ENCODE measurements around the gene DIRAS2. TPM values are rescaled to one million over a fixed set of nuclear protein-coding genes. Genes with fewer than 3 reads are reported as not detected.

Gene DIRAS2
- total RNA-seq, 1 experiment from 2014 or later = not detected

GRCh38 chr9:90611568-90611967, 31.1 kb downstream of the DIRAS2 start:
- ChIA-PET POLR2A (ENCODE audit: unreplicated experiment) (no interaction called here), CTCF (no interaction called here)
- Histone ChIP-seq H3F3A (ENCODE audit: low read length, unreplicated experiment) (no peaks in the 10 kb centered on the region), H3K4me2 (ENCODE audit: low read length) (no peak overlapping the region), H3K4me1 (ENCODE audit: insufficient read depth, low read length) (no peaks in the 10 kb centered on the region), H3K9ac (ENCODE audit: low read length) (no peak overlapping the region), H3K9me2 (replicated peaks; ENCODE audit: low read length) (no peaks in the 10 kb centered on the region), H3K9me3 (ENCODE audit: low read length) (no peaks in the 10 kb centered on the region), H3K27me3 (ENCODE audit: low read length) (peaks cover 16% of the 10 kb centered on the region; the same call in 1 of the 2 replicates), H3K27ac (ENCODE audit: low read length) (no peak overlapping the region), H3K79me2 (ENCODE audit: low read length) (no peaks in the 10 kb centered on the region), H3K36me3 (ENCODE audit: low read depth, low read length) (no peaks in the 10 kb centered on the region), H4K20me1 (ENCODE audit: low read length) (no peaks in the 10 kb centered on the region), H2AFZ (ENCODE audit: low read length) (no peak overlapping the region), H3K4me3 (ENCODE audit: low read length) (no peak overlapping the region)
- TF ChIP-seq EZH2 (IDR thresholded peaks at IDR 0.05; ENCODE audit: low read length, unreplicated experiment) (no peak), EZH2phosphoT487 (IDR thresholded peaks at IDR 0.05; ENCODE audit: borderline replicate concordance, low read length) (no peak)
- TF ChIP-seq, protein P1, sequence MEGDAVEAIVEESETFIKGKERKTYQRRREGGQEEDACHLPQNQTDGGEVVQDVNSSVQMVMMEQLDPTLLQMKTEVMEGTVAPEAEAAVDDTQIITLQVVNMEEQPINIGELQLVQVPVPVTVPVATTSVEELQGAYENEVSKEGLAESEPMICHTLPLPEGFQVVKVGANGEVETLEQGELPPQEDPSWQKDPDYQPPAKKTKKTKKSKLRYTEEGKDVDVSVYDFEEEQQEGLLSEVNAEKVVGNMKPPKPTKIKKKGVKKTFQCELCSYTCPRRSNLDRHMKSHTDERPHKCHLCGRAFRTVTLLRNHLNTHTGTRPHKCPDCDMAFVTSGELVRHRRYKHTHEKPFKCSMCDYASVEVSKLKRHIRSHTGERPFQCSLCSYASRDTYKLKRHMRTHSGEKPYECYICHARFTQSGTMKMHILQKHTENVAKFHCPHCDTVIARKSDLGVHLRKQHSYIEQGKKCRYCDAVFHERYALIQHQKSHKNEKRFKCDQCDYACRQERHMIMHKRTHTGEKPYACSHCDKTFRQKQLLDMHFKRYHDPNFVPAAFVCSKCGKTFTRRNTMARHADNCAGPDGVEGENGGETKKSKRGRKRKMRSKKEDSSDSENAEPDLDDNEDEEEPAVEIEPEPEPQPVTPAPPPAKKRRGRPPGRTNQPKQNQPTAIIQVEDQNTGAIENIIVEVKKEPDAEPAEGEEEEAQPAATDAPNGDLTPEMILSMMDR (conservative IDR thresholded peaks at IDR 0.05; ENCODE audit: low read depth, low read length) = no peak
- DNase-seq (no peak), ATAC-seq (no peak)
- intact Hi-C loops (cut with micrococcal nuclease) = no loop called here
- BruUV-seq (replicated peaks) = no TSS peak

- intact Hi-C loops (cut with micrococcal nuclease) = no loop called here
- H2AFZ ChIP-seq (ENCODE audit: low read length) = no peak overlapping the region
- H4K20me1 ChIP-seq (ENCODE audit: low read length) = no peaks in the 10 kb centered on the region
- H3K27me3 ChIP-seq (ENCODE audit: low read length) = peaks cover 16% of the 10 kb centered on the region; the same call in 1 of the 2 replicates
- no peaks in the 10 kb centered on the region for H3K4me1 ChIP-seq (ENCODE audit: insufficient read depth, low read length)
- POLR2A ChIA-PET (ENCODE audit: unreplicated experiment) = no interaction called here
- no peaks in the 10 kb centered on the region for H3F3A ChIP-seq (ENCODE audit: low read length, unreplicated experiment)
- H3K79me2 ChIP-seq (ENCODE audit: low read length) = no peaks in the 10 kb centered on the region
- ATAC-seq (no peak), DNase-seq (no peak)
- CTCF ChIA-PET = no interaction called here
- no peak overlapping the region for H3K9ac ChIP-seq (ENCODE audit: low read length)
- H3K4me3 ChIP-seq (ENCODE audit: low read length) = no peak overlapping the region
- BruUV-seq (replicated peaks) = no TSS peak
- no peaks in the 10 kb centered on the region for H3K9me3 ChIP-seq (ENCODE audit: low read length)
- H3K4me2 ChIP-seq (ENCODE audit: low read length) = no peak overlapping the region
- TF ChIP-seq, protein P1 (conservative IDR thresholded peaks at IDR 0.05; ENCODE audit: low read depth, low read length) = no peak
- no peak for TF ChIP-seq EZH2 (IDR thresholded peaks at IDR 0.05; ENCODE audit: low read length, unreplicated experiment)
- no peak for TF ChIP-seq EZH2phosphoT487 (IDR thresholded peaks at IDR 0.05; ENCODE audit: borderline replicate concordance, low read length)
- no peak overlapping the region for H3K27ac ChIP-seq (ENCODE audit: low read length)
- no peaks in the 10 kb centered on the region for H3K9me2 ChIP-seq (replicated peaks; ENCODE audit: low read length)
- no peaks in the 10 kb centered on the region for H3K36me3 ChIP-seq (ENCODE audit: low read depth, low read length)
Observed at GRCh38 chr9:90611121-90611520, 31.5 kb downstream of the DIRAS2 start.

DNA sequence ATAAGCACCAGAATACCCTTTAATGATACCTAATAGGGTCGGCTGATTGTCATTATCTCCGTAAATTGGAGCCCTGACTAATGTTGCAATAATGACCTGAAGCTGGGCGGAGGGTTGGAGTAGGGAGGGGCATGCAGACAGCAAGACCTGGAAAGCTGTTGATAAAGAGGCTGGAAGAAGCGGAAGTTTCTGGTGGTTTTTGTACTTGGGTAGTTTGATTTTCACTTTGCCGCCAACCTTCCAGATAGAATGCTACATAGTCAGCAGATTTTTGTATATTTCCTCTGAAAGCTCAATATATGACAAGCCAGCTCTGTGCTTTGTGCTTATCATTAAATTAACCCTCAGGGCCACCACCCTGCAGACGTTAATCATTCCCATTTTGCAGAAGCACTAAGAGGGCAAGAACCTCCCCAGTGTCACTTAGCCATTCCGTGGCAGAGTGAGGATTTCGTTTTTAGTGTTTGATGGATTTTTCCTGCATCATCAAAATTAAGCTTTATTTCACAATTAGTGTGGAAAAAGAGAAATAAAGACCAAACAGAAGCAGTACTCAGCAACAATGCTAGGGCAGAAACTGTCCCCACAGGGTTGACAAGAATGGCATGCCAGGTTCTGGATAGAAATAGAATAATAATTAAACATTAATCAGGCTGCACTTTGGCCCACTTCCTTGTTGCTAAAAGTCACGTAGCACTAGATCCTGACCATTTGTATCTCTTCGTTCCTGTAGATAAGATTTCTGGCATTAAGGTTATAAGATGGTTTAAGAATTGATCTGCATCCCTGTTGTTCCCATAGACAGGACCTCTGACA, 34.7 kb downstream of the DIRAS2 start:
- CTCF ChIA-PET = no interaction called here
- DNase-seq = no peak
- POLR2A ChIA-PET (ENCODE audit: unreplicated experiment) = no interaction called here
- Histone ChIP-seq H3F3A (ENCODE audit: low read length, unreplicated experiment) (no peaks in the 10 kb centered on the region), H3K4me3 (ENCODE audit: low read length) (no peak overlapping the region), H3K9me3 (ENCODE audit: low read length) (no peaks in the 10 kb centered on the region), H3K9me2 (replicated peaks; ENCODE audit: low read length) (no peaks in the 10 kb centered on the region), H3K36me3 (ENCODE audit: low read depth, low read length) (no peaks in the 10 kb centered on the region), H2AFZ (ENCODE audit: low read length) (no peak overlapping the region), H3K4me1 (ENCODE audit: insufficient read depth, low read length) (no peaks in the 10 kb centered on the region), H3K79me2 (ENCODE audit: low read length) (no peaks in the 10 kb centered on the region), H3K27me3 (ENCODE audit: low read length) (peaks cover 22% of the 10 kb centered on the region; the same call in 1 of the 2 replicates), H3K9ac (ENCODE audit: low read length) (no peak overlapping the region), H3K4me2 (ENCODE audit: low read length) (no peak overlapping the region), H4K20me1 (ENCODE audit: low read length) (no peaks in the 10 kb centered on the region), H3K27ac (ENCODE audit: low read length) (no peak overlapping the region)
- TF ChIP-seq EZH2 (IDR thresholded peaks at IDR 0.05; ENCODE audit: low read length, unreplicated experiment) = no peak
- TF ChIP-seq, protein P1 (conservative IDR thresholded peaks at IDR 0.05; ENCODE audit: low read depth, low read length) = no peak
- TF ChIP-seq EZH2phosphoT487 (IDR thresholded peaks at IDR 0.05; ENCODE audit: borderline replicate concordance, low read length) = no peak
- intact Hi-C loops (cut with micrococcal nuclease) = no loop called here
- ATAC-seq = no peak
- BruUV-seq (replicated peaks) = no TSS peak
